GM21423 (cell line): ENCODE measurements around the gene ENDOU.

Source experiments
- ATAC-seq: cut with Tn5 transposase; IDR thresholded peaks from one replicate; pipeline ENCODE4 v1.9.1; 2021; ENCODE audit warnings: mild to moderate bottlenecking, moderate library complexity; ENCODE audit not compliant: unreplicated experiment

Gene ENDOU, protein sequence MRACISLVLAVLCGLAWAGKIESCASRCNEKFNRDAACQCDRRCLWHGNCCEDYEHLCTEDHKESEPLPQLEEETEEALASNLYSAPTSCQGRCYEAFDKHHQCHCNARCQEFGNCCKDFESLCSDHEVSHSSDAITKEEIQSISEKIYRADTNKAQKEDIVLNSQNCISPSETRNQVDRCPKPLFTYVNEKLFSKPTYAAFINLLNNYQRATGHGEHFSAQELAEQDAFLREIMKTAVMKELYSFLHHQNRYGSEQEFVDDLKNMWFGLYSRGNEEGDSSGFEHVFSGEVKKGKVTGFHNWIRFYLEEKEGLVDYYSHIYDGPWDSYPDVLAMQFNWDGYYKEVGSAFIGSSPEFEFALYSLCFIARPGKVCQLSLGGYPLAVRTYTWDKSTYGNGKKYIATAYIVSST

DNA sequence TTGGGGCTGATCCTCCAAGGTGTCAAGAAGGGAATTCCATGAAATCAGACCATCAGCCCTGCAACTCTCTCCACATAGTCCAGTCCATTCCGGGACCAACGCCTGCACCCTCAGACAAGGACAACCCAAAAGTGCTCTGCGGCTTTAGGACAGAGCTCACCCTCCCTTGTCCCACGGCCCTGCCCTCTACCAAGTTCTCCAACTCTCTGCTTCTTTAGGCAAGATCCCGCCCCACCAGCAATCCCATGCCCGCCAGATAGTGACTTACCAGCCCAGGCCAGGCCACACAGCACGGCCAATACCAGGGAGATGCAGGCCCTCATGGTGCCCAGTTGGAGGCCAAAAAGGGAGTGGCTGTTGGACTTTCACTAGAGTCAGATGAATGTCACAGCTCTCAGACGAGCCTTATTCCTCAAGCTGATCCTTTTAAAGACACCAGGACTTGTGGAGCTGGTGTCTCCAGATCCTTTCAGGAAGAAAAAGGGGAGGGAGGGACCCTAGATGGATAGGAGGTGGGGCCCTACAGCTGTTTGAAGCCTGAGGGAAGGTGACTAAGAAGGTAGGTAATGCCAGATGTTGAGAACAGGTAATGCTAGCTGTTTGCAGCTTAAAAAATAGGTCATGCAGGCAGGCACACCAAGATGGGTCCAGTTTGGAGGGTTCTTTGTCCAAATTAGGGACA is at the start of gene ENDOU:
Gene ENDOU, minus strand, starts transcription at position 400 of the 682 bp plus-strand sequence. Its CDS starts 77 bp downstream, at position 323.
- no peak for ATAC-seq

DNA sequence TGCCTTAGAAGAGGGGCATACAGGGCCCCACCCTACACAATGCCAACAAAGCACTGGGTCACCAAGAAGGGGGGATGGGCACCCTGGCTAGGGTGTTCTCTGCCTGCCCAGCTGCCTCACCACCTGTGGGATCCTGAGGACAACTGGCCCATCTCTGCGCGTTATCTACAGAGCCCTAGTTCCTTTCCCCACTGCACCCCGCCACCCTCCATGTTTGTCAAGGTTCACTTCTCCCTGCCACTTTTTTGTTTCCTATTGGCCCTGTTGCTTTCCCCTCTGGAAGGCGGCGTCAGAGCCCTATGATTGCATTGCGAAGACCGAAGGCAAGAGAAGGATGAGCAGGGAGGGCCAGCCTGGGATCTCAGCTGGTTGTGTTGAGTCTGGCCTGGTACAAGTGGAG is 49.4 kb upstream of the ENDOU start:
- ATAC-seq = no peak

DNA sequence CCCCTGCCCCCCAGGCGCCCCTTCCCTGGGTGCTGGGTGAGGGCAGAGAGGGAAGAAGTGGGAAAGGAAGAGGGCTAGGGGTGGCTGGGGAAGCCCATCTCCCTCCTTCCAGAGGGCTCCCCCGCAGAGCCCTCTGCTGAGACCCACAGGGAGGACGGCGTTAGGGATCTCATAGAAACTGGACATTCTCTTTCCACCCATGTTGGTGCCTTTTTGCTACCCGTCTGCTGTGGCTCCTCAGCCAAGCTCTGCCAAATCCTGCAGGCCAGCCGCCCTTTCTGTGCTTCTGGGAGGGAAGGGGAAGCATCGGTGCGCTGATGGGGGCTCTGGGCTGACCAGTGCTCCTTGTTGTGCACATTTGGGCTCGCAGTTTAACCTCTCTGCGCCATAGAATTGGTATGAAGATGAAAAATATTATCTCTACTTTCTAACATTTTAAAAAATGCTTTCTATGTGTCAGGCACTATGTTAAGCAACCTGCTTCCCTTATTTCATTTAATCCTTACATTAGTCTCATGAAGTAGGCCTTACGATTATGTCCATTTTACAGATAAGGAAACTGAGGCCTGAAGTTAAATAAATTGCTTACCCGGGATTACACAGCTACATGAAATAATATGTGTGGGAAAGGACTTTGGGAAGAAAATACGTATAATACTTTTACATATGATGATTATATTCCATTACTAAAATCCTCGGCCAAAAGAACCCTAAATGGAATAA is 48.7 kb upstream of the ENDOU start:
- ATAC-seq = no peak

DNA sequence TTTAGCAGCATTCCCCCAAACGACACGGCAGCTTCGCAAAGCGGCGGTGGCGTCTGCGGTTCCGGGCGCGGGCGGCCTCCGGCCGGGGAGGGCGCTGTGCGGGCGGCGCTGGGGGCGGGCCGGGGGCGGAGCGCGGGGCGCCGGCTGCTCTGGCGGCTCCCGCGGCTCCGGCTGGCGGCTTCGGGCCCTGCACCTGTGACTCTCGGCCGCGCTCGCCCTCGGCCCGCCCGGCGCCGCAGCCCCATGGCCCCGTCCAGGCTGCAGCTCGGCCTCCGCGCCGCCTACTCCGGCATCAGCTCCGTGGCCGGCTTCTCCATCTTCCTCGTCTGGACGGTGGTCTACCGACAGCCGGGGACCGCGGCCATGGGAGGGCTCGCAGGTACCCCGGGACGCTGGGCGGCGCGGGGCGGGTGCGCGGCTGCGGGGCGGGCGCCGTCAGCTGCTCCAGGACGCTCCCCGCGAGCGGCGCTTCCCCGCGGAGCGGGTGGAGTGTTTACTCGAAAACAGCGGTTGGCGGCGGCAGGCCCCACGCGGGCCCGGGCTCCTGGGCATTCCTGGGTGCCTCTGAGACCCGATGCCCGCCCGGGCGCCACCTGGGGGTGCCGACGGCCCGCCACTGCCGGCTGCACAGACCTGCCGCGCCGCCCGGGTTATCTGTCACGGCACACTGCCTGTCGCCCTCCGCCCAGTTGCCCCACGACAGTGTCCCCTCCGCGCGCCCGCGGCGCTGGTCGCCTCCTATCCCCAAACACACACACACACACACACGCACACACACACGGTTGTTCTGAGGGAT is 48.0 kb upstream of the ENDOU start, which contains the start of gene SLC48A1:
Gene SLC48A1, plus strand, starts transcription at position 177 of the 796 bp plus-strand sequence. Its CDS starts 67 bp downstream, at position 244.
- ATAC-seq = peak; percentile 72

DNA sequence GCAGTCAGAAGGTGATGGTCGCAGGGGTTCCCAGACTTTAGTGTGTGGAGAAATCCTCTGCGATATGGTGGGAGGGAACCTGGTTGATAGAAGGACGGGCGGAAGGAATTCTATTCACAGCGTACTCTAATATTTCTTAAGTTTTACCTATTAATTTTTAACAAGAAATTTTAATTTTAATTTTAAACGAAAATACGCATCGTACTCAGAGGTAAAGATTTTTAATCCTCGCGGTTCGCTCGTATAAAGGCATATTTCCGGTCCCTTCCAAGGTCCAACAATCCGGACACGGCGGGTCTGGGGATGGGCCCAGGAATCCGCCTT is 47.4 kb upstream of the ENDOU start:
- no peak for ATAC-seq

DNA sequence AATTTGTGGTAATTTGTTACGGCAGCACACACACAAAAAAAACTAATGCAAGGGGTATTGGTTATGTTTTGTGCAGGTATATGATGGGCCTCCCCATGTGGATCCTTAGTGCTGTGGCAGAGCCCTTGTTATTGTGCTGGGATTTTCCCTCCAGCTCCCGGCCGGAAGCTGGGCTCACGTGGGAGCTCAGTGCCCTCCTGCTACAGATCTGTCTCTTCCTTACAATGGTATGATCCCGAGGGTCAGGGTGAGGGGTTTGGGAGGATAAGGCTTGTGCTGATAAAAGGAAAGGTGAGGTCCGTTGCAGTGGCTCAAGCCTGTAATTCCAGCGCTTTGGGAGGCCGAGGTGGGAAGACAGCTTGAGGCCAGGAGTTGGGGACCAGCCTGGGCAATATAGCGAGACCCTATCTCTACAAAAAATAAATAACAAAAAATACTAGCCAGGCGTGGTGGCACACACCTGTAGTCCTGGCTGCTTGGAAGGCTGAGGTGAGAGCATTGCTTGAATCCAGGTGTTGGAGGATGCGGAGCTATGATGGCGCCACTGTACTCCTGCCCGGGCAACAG is 46.9 kb upstream of the ENDOU start:
- ATAC-seq = no peak

DNA sequence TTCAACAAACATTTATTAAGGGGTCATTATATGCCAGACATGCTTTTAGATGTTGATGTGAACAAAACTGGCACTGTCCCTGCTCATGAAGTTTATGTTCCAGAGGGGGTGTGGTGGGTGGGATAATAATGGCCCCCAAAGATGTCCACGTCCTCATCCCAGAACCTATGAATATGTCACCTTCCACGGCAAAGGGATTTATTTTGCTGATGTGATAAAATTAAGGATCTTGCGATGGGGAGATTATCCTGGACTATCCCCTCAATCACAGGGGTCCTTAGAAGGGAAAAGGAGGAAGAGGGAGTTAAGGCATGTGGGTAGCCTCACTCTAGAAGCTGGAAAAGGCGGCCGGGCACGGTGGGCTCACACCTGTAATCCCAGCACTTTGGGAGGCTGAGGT is 46.0 kb upstream of the ENDOU start:
- no peak for ATAC-seq

DNA sequence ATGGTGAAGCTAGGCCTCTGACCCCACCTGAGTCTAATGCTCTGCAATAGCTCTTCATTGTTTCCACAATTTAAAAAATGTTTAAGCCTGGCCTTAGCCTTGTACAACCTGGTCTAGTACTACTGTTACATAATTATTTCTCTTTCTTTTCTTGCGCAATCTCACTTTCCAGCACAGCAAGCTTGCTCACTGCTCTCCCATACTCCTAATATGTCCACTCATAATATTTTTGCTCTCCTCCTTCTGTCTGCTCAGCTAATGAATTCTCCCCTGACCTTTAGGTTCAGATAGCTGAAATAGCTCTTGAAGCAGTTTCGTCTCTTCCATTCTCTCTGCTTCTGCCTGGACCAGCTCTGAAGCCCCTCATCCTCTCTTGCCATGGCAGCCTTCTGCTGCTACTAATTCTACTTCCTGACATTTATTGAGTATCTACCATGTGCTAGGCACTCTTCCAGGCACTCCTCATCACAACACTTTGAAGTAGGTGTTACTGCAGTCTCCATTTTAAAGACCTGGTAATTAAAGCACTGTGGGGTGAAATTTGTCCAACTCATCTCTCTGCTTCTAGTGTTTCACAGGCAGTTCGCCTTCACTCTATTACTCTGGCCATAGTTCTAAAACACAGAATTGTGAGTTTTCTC is 44.9 kb upstream of the ENDOU start:
- no peak for ATAC-seq

DNA sequence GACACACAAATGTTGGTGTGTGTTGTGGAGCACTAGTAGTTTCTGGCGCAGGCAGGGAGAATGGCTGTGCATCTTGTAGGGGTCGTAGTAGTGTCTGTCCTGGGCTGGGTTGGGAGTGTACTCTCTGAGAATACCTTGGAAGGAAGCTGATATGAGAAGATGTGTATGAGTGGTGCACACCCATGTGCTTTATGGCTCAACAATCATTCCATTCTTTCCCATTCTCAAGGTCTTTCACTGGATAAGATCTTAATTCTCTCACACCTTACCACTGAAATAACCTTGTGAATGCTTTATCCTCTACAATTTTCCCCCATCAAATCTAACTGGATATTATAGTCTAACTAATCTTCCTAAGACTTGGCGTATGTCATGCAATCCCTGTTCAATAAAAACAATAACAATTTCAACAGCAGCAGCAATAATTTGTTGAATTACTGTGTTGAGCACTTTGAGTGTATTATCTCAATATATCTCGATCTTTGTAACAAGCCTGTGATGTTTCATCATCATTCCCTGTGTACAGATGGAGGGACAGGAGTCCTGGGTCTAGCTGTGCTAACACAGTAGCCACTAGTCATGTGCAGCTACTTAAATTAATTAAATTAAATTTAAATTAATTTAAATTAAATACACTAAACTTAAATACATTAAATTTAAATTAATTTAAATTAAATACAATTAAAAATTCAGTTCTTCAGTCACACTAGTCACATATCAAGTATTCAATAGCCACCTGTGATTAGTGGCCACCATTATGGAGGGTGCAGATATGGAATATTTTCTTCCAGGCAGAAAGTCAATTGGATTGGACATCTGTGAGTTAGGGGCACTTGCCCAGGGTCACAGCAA is 44.2 kb upstream of the ENDOU start:
- ATAC-seq = no peak

DNA sequence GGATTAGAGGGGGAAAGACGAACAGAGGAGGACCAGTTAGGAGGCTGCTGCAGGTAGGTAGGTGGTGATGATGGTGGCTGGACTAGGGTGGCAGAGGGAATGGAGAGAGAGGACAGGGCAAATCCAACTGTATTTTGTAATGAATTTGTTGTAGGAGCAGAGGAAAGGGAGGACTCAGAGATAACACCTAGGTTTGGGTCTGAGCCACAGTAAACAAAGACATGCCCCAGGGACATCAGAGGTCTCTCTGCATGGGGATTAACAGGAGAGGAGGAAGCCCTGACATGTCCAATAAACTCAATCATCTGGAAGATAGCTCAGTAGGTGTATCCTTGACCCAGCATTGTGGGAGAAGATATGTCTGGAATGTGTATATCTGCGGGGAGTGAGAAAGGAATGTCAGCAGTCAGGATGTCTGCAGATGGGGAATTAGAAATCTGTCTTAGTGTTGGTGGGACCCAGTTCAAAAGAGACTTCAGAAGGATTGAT is 43.1 kb upstream of the ENDOU start:
- no peak for ATAC-seq

DNA sequence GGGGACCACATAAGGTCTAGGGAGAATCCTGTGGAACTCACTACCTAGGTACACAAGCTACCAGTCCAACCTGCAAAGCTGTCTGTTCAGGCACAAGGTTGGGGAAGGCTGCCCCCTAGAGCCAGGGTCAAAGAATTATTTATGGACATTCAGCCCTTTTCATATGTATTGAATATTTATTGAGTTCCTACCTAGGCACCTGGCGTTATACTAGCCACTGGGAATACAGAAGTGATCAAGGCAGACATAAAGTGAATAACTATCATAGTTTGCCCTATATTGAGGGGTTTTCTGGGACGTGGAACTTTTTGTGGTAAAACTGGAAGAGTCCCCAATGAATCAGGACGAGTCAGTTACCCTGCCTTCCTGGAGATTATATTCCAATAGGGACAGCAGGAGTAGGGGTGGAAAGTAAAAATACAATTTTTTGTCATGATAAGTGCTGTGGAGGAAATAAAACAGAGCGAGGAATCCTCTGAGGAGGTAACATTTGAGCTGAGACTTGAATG is 42.0 kb upstream of the ENDOU start:
- no peak for ATAC-seq

DNA sequence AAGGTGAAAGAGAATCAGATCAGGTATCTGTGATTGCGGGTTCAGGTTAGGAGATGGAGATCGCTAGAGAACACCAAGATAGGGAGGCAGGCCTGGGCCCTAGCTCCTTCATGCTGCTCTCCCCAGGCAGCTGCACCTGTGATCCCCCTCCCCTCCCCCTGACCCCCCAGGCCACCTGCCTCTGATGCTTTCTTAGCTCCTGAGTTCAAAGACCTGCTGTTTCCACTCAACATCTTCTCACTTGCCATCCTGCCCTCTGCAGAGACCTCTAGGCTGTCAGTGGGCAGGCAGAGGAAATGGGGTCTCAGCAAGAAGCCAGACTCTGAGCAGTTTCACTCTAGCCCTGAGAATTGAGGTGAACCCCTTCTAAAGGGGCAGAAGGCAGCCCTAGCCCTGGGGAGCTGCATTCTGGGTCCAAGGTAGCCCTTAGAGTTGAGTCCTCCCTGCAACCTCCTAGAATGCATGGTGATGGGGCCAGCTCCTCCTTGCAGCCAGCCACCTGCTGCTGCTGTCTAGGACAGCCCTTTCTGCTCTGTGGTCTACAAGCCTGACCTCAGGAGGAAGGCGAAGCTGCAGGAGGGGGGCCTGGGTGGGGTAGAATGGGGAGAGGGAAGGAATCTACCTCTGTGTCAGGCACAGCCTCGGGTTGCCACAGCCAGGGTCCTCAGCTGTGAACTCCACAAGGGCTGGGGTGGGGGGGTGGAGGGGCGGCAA is 41.4 kb upstream of the ENDOU start:
- ATAC-seq = no peak

DNA sequence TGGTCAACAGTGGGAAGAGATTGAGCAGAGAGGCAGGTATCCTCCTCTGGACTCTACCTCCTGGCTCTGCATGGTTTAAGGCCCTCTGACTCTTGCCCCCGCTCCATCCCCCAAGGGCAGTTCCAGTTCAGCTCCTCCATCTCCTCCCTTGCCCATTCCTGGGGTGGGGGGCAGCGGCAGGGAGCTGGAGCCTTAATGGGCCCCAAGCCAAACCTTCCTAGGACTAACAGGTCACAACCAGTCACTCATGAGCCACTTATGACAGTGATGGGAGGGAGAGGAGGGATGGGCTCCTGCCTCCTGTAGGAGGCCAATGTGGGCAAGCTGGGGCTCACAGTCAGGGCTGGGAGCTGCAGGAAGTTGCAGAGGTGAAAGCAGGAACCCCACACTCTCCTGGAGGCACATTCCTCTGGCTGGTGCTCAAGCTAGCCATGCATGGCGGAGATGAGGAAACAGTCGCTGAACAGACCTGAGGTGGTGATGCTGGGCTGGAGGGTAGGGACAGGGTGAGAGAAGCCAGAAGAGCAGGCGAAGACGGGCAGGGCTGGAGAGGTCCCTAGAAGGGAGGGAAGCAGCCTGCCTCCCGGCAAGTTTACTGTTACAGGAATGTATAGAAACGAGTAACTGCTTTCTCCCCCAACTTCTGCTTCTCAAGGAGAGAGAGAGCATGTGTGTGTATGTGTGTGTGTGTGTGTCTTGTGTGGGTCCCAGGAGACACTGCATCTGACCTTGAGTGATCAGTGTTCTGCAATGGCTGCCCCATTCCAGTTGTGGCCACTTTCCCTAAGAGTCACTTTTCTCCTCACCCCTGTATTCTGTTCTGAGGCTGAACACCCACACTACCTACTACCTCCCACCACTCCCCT is 38.4 kb upstream of the ENDOU start:
- no peak for ATAC-seq

DNA sequence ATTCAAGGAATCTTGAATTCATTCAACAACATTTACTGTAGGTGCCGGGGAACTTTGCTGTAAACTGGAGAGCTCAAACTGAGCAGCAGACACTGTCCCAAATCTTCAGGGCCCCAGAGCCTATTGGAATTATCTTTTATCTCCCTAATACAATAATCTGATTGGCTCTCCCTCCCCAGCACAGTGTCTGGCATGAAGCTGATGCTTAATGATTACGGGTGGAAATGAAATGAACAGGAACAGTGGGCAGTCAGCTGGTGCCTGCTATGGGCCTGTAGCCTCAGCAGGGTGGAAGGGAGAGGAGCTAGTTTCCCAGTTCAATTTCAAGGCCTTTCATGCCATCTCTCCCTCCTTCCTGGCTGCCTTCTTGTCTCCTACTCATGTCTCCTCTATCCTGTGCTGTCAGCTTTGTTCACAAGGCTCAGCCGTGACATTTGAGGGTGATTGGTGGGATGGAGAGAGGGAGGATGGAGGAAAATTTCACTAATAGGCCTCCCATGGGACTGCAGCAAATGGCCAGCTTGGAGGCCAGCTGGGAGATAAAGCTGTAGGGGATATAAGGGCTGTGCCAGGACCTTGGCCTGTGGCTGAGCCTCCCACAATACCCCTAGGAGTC is 37.7 kb upstream of the ENDOU start:
- no peak for ATAC-seq

DNA sequence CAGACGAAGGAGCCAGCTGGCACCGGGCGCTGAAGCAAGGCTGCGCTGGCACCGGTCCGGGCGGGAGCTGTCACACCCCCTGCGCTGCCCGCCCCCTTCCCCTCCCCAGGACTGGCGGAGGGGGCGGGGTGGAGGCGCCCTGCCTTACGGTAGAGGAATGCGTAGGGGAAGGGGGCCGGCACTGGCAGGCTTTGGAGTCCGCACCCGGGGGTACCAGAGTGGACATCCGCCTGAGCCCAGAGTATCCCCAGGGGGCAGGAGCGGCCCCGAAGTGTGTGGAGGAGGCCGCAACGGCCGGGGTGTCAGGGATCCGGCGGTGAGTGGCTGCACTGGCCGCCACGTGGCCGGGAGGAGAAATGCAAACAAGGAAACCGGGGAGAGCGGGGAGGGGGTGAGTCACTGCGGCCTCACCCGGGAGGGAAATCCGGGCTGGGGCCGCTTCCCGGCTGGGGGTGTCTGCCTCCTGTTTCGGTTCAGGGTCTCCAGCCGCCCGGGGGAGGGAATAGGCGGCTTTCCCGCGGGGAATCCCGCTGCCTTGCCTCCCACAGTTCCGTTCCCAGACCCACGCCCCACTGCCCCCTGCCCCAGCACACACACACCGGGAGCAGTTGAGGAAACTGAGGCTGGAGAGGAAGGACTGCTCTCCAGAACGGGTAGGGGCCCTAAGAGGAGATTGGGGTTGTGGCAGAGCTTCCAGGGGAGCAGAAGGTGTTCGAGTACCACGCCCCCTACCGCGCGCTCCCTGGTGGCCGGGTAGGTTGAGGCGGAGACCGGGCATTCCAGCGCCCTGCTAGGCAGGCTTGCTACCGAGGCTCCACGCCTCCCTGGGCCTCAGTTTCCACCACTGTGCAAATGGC is 33.8 kb upstream of the ENDOU start, which contains the start of gene RAPGEF3:
Gene RAPGEF3, minus strand, starts transcription at position 47 of the 857 bp plus-strand sequence. CDS start 324 bp downstream, outside the sequence.
- ATAC-seq = peak; percentile 47

DNA sequence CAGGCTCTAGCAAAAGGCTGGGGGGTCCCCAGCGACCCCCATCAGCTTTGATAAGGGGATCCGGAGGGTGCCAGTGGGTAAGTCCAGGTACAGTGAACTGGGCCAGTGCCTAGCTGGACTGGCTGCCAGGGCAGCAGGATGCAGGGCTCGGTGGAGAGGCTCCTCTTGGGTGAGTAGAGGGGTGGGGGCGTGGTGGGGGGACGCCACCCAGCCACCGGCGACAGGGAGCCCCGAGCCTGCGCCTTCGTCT is 33.2 kb upstream of the ENDOU start:
- ATAC-seq = no peak
